ENCODE measurements around the gene GNAT3. TPM values are rescaled to one million over a fixed set of nuclear protein-coding genes. Genes with fewer than 3 reads are reported as not detected.

GNAT3 gene
- total and polyA plus RNA-seq, 2 experiments from 2014 or later: not detected

GRCh38 chr7:80458822-80459725 lies 52.8 kb downstream of the GNAT3 start:
- no peaks in the 10 kb centered on the region for H3K36me3 ChIP-seq (replicated peaks; ENCODE audit: insufficient read depth, low read depth)
- no peaks in the 10 kb centered on the region for H3K79me2 ChIP-seq
- H3K9me2 ChIP-seq (replicated peaks; ENCODE audit: insufficient read depth): no peaks in the 10 kb centered on the region
- no peak for DNase-seq (ENCODE audit: low spot score)
- no peaks in the 10 kb centered on the region for H3K4me1 ChIP-seq (ENCODE audit: insufficient read depth)
- H3K9me3 ChIP-seq (ENCODE audit: low read depth): no peaks in the 10 kb centered on the region
- 85% methylated on average over 6 of the region's 6 CpGs for WGBS (ENCODE audit: low lambda C conversion rate, missing lambda C conversion rate)
- H3K4me3 ChIP-seq: no peak overlapping the region
- no peak for TF ChIP-seq EZH2phosphoT487 (IDR thresholded peaks at IDR 0.05; ENCODE audit: low read depth, severe bottlenecking, unreplicated experiment)
- TF ChIP-seq EZH2 (IDR thresholded peaks at IDR 0.05; ENCODE audit: borderline replicate concordance): no peak
- TF ChIP-seq CTCF (IDR thresholded peaks at IDR 0.05; ENCODE audit: poor library complexity): no peak
- no peaks in the 10 kb centered on the region for H4K20me1 ChIP-seq (ENCODE audit: insufficient read depth, poor library complexity, severe bottlenecking)
- H3K4me2 ChIP-seq: no peak overlapping the region
- H3K27me3 ChIP-seq: no peaks in the 10 kb centered on the region
- no peak overlapping the region for H2AFZ ChIP-seq
- no peak overlapping the region for H3K27ac ChIP-seq

GRCh38 chr7:80453699-80454340 lies 58.0 kb downstream of the GNAT3 start:
- H4K20me1 ChIP-seq (ENCODE audit: insufficient read depth, poor library complexity, severe bottlenecking): no peaks in the 10 kb centered on the region
- H3K9me3 ChIP-seq (ENCODE audit: low read depth): no peaks in the 10 kb centered on the region
- DNase-seq (ENCODE audit: low spot score): peak; percentile 29
- TF ChIP-seq CTCF (IDR thresholded peaks at IDR 0.05; ENCODE audit: poor library complexity) (peak; percentile 63), EZH2phosphoT487 (IDR thresholded peaks at IDR 0.05; ENCODE audit: low read depth, severe bottlenecking, unreplicated experiment) (no peak)
- H3K9me2 ChIP-seq (replicated peaks; ENCODE audit: insufficient read depth): no peaks in the 10 kb centered on the region
- H3K27ac ChIP-seq: no peak overlapping the region
- peaks cover 6% of the 10 kb centered on the region for H3K4me1 ChIP-seq (ENCODE audit: insufficient read depth)
- no peak overlapping the region for H3K4me3 ChIP-seq
- H3K4me2 ChIP-seq: no peak overlapping the region
- H3K27me3 ChIP-seq: no peaks in the 10 kb centered on the region
- no peak overlapping the region for H2AFZ ChIP-seq
- WGBS (ENCODE audit: low lambda C conversion rate, missing lambda C conversion rate): 49% methylated on average over 2 of the region's 2 CpGs
- no peaks in the 10 kb centered on the region for H3K36me3 ChIP-seq (replicated peaks; ENCODE audit: insufficient read depth, low read depth)
- no peaks in the 10 kb centered on the region for H3K79me2 ChIP-seq

GRCh38 chr7:80450621-80451308 lies 61.1 kb downstream of the GNAT3 start:
- Histone ChIP-seq H3K27ac (peak overlapping the region; percentile 59), H3K9me2 (replicated peaks; ENCODE audit: insufficient read depth) (no peaks in the 10 kb centered on the region), H3K4me3 (no peak overlapping the region), H3K4me2 (peak overlapping the region; percentile 36), H3K79me2 (no peaks in the 10 kb centered on the region), H3K27me3 (no peaks in the 10 kb centered on the region), H4K20me1 (ENCODE audit: insufficient read depth, poor library complexity, severe bottlenecking) (no peaks in the 10 kb centered on the region), H2AFZ (no peak overlapping the region), H3K36me3 (replicated peaks; ENCODE audit: insufficient read depth, low read depth) (no peaks in the 10 kb centered on the region), H3K4me1 (ENCODE audit: insufficient read depth) (peaks cover 7% of the 10 kb centered on the region), H3K9me3 (ENCODE audit: low read depth) (no peaks in the 10 kb centered on the region)
- DNase-seq (ENCODE audit: low spot score): peak; percentile 10
- 31% methylated on average over 6 of the region's 6 CpGs for WGBS (ENCODE audit: low lambda C conversion rate, missing lambda C conversion rate)
- no peak for TF ChIP-seq EZH2phosphoT487 (IDR thresholded peaks at IDR 0.05; ENCODE audit: low read depth, severe bottlenecking, unreplicated experiment)
- no peak for TF ChIP-seq CTCF (IDR thresholded peaks at IDR 0.05; ENCODE audit: poor library complexity)
- TF ChIP-seq EZH2 (IDR thresholded peaks at IDR 0.05; ENCODE audit: borderline replicate concordance): no peak
